Neural cell (in vitro differentiated cells): Measurements from ENCODE around the gene NCDN. TPM values are rescaled to one million over a fixed set of nuclear protein-coding genes. Genes with fewer than 3 reads are reported as not detected.

Source experiments
- H2AFZ ChIP-seq: fragments of 200-600, 300-800 bp; sonication (generic), shearing (Covaris generic); 2 replicates; pipeline ENCODE4 v1.6.0; 2014; ENCODE audit warnings: low read depth, mild to moderate bottlenecking, antibody characterized with exemption, low read length, moderate library complexity
- H3F3A ChIP-seq: fragments of 200-600 bp; shearing (Covaris generic); 2 replicates; pipeline ENCODE4 v1.6.1; 2016; ENCODE audit warnings: mild to moderate bottlenecking, moderate library complexity, mixed read lengths, antibody characterized with exemption, low read length; ENCODE audit not compliant: insufficient read depth, poor library complexity, severe bottlenecking
- H3K27ac ChIP-seq: fragments of 200-600, 300-800 bp; sonication (generic), shearing (Covaris generic); 2 replicates; pipeline ENCODE4 v1.5.1; 2014; ENCODE audit warnings: mild to moderate bottlenecking, low read length, moderate library complexity
- H3K27me3 ChIP-seq: fragments of 300-800, 200-600 bp; sonication (generic), shearing (Covaris generic); 2 replicates; pipeline ENCODE4 v1.6.0; 2014; ENCODE audit warnings: mild to moderate bottlenecking, low read depth, low read length, moderate library complexity; ENCODE audit not compliant: insufficient read depth
- H3K36me3 ChIP-seq: fragments of 300-800, 200-600 bp; sonication (generic), shearing (Covaris generic); 2 replicates; pipeline ENCODE4 v1.5.1; 2014; ENCODE audit warnings: mild to moderate bottlenecking, antibody characterized with exemption, low read length, moderate library complexity; ENCODE audit not compliant: insufficient read depth
- H3K4me2 ChIP-seq: fragments of 300-800, 200-600 bp; sonication (generic), shearing (Covaris generic); 2 replicates; pipeline ENCODE4 v1.6.0; 2014; ENCODE audit warnings: mild to moderate bottlenecking, low read length
- H3K4me3 ChIP-seq: fragments of 300-800, 200-600 bp; sonication (generic), shearing (Covaris generic); 2 replicates; pipeline ENCODE4 v1.5.1; 2014; ENCODE audit warnings: mild to moderate bottlenecking, low read length, moderate library complexity
- H3K79me2 ChIP-seq: fragments of 200-600 bp; shearing (Covaris generic); replicated peaks from 2 replicates; pipeline ENCODE4 v1.6.0; 2014; ENCODE audit warnings: mild to moderate bottlenecking, low read length, moderate library complexity; ENCODE audit not compliant: insufficient read depth
- H3K9ac ChIP-seq: fragments of 300-800, 200-600 bp; sonication (generic), shearing (Covaris generic); 2 replicates; pipeline ENCODE4 v1.6.1; 2016; ENCODE audit warnings: mild to moderate bottlenecking, low read length, mixed read lengths
- H3K9me2 ChIP-seq: fragments of 200-600 bp; shearing (Covaris generic); 2 replicates; pipeline ENCODE4 v1.6.1; 2016; ENCODE audit warnings: mild to moderate bottlenecking, low read length, mixed read lengths; ENCODE audit not compliant: insufficient read depth
- H3K9me3 ChIP-seq: fragments of 200-600, 300-800 bp; sonication (generic), shearing (Covaris generic); 2 replicates; pipeline ENCODE4 v1.6.1; 2016; ENCODE audit warnings: mild to moderate bottlenecking, mixed run types, low read length, moderate library complexity, mixed read lengths
- H4K20me1 ChIP-seq: fragments of 200-600 bp; shearing (Covaris generic); 2 replicates; pipeline ENCODE4 v1.6.1; 2016; ENCODE audit warnings: mild to moderate bottlenecking, mixed run types; ENCODE audit not compliant: insufficient read depth
- EP300 ChIP-seq: fragments of 450-650 bp; conservative IDR thresholded peaks from 2 replicates; pipeline ENCODE4 v1.6.1; 2014; ENCODE audit warnings: antibody characterized with exemption, mild to moderate bottlenecking, moderate library complexity; ENCODE audit not compliant: poor library complexity, severe bottlenecking
- EZH2 ChIP-seq: fragments of 200-600, 300-800 bp; shearing (Covaris generic), sonication (generic); IDR thresholded peaks from 2 replicates; pipeline ENCODE4 v1.6.1; 2014; ENCODE audit warnings: antibody characterized with exemption, low read length, borderline replicate concordance, mild to moderate bottlenecking; ENCODE audit not compliant: insufficient read depth, poor library complexity, severe bottlenecking
- MXI1 ChIP-seq: fragments of 450-650 bp; conservative IDR thresholded peaks from 2 replicates; pipeline ENCODE4 v1.6.1; 2014; ENCODE audit warnings: antibody characterized with exemption, mild to moderate bottlenecking; ENCODE audit not compliant: poor library complexity, severe bottlenecking
- POLR2AphosphoS5 ChIP-seq: IDR thresholded peaks from 2 replicates; pipeline ENCODE4 v1.6.1; 2012
- RAD21 ChIP-seq: fragments of 450-650 bp; conservative IDR thresholded peaks from 2 replicates; pipeline ENCODE4 v1.6.1; 2014; ENCODE audit warnings: antibody characterized with exemption, mild to moderate bottlenecking, moderate library complexity
- SMC3 ChIP-seq: fragments of 450-650 bp; conservative IDR thresholded peaks from 2 replicates; pipeline ENCODE4 v1.6.1; 2014; ENCODE audit warnings: antibody characterized with exemption, mild to moderate bottlenecking, moderate library complexity; ENCODE audit not compliant: poor library complexity
- TAF1 ChIP-seq: IDR thresholded peaks from 2 replicates; pipeline ENCODE4 v1.6.1; 2012; ENCODE audit warnings: low read depth
- polyA plus RNA-seq: library from polyadenylated mRNA; depleted of rRNA; stranded (reverse); fragments of >200 nt; gene quantifications from 2 replicates; pipeline ENCODE4 v1.2.3, GENCODE V29; 2014
- TF ChIP-seq, protein P1 (sequence below): fragments of 450-650 bp; IDR thresholded peaks from 2 replicates; pipeline ENCODE4 v1.5.1; 2014; ENCODE audit warnings: antibody characterized with exemption, mild to moderate bottlenecking, moderate library complexity; ENCODE audit not compliant: poor library complexity, severe bottlenecking
- TF ChIP-seq, protein P2 (sequence below): IDR thresholded peaks from 2 replicates; pipeline ENCODE4 v1.6.1; 2012; ENCODE audit warnings: borderline replicate concordance

Gene NCDN
- polyA plus RNA-seq, 1 donor from 2014 or later = 66.1 TPM

DNA sequence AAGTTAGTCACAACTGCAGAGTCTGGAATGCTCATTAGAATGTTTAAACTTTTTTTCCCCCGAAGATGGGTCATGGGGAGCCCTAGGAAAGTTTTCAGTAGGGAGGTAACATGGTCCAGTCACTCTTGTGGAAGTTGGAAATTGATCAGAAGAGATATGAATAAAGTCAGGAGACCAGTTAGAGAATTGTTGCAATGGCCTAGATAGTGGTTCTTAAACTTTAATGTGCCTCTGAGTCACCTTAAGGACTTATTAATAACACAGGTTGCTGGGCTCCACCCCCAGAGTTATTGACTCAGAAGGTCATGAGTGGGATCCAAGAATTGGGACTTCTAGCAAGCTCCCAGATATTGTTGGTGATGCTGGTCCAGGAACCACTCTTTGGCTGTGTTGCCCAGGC is 12.3 kb downstream of the NCDN start:
- H4K20me1 ChIP-seq = no peaks in the 10 kb centered on the region
- H3K79me2 ChIP-seq = no peaks in the 10 kb centered on the region
- no peak for TF ChIP-seq TAF1
- TF ChIP-seq EZH2 = no peak
- no peak for TF ChIP-seq EP300
- no peak for TF ChIP-seq SMC3
- TF ChIP-seq RAD21 = no peak
- TF ChIP-seq, protein P1, sequence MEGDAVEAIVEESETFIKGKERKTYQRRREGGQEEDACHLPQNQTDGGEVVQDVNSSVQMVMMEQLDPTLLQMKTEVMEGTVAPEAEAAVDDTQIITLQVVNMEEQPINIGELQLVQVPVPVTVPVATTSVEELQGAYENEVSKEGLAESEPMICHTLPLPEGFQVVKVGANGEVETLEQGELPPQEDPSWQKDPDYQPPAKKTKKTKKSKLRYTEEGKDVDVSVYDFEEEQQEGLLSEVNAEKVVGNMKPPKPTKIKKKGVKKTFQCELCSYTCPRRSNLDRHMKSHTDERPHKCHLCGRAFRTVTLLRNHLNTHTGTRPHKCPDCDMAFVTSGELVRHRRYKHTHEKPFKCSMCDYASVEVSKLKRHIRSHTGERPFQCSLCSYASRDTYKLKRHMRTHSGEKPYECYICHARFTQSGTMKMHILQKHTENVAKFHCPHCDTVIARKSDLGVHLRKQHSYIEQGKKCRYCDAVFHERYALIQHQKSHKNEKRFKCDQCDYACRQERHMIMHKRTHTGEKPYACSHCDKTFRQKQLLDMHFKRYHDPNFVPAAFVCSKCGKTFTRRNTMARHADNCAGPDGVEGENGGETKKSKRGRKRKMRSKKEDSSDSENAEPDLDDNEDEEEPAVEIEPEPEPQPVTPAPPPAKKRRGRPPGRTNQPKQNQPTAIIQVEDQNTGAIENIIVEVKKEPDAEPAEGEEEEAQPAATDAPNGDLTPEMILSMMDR = no peak
- TF ChIP-seq, protein P2, sequence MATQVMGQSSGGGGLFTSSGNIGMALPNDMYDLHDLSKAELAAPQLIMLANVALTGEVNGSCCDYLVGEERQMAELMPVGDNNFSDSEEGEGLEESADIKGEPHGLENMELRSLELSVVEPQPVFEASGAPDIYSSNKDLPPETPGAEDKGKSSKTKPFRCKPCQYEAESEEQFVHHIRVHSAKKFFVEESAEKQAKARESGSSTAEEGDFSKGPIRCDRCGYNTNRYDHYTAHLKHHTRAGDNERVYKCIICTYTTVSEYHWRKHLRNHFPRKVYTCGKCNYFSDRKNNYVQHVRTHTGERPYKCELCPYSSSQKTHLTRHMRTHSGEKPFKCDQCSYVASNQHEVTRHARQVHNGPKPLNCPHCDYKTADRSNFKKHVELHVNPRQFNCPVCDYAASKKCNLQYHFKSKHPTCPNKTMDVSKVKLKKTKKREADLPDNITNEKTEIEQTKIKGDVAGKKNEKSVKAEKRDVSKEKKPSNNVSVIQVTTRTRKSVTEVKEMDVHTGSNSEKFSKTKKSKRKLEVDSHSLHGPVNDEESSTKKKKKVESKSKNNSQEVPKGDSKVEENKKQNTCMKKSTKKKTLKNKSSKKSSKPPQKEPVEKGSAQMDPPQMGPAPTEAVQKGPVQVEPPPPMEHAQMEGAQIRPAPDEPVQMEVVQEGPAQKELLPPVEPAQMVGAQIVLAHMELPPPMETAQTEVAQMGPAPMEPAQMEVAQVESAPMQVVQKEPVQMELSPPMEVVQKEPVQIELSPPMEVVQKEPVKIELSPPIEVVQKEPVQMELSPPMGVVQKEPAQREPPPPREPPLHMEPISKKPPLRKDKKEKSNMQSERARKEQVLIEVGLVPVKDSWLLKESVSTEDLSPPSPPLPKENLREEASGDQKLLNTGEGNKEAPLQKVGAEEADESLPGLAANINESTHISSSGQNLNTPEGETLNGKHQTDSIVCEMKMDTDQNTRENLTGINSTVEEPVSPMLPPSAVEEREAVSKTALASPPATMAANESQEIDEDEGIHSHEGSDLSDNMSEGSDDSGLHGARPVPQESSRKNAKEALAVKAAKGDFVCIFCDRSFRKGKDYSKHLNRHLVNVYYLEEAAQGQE = no peak
- TF ChIP-seq POLR2AphosphoS5 = no peak
- TF ChIP-seq MXI1 = no peak
- H3K36me3 ChIP-seq = no peaks in the 10 kb centered on the region
- H3K27ac ChIP-seq = no peak overlapping the region
- no peak overlapping the region for H2AFZ ChIP-seq
- no peaks in the 10 kb centered on the region for H3K9me2 ChIP-seq
- peaks cover 51% of the 10 kb centered on the region for H3K27me3 ChIP-seq
- no peak overlapping the region for H3K9ac ChIP-seq
- no peaks in the 10 kb centered on the region for H3F3A ChIP-seq
- H3K4me2 ChIP-seq = no peak overlapping the region
- H3K9me3 ChIP-seq = no peaks in the 10 kb centered on the region
- no peak overlapping the region for H3K4me3 ChIP-seq

DNA sequence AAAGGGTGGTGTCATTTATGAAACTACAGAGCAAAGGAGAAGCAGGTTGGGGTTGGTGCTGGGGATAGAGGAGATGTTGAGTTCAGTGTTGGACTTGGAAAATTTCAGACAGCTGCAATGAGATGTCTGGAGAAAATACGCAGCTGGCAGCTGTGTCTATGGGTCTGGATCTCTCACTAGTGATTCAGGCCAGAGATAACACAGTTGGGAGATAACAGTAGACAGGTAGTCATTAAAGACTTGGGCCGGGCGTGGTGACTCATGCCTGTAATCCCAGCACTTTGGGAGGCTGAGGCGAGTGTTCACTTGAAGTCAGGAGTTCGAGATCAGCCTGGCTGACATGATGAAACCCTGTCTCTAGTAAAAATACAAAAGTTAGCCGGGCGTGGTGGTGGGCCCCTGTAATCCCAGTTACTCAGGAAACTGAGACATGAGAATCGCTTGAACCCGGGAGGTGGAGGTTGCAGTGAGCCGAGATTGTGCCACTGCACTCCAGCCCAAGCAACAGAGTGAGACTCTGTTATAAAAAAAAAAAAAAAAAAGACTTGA is 13.1 kb downstream of the NCDN start:
- Histone ChIP-seq H3K36me3 (no peaks in the 10 kb centered on the region), H3K4me2 (no peak overlapping the region), H3K79me2 (no peaks in the 10 kb centered on the region), H3K9me3 (no peaks in the 10 kb centered on the region), H3K27ac (no peak overlapping the region), H3K27me3 (peaks cover 58% of the 10 kb centered on the region), H3K4me3 (no peak overlapping the region), H2AFZ (no peak overlapping the region), H4K20me1 (no peaks in the 10 kb centered on the region), H3K9me2 (no peaks in the 10 kb centered on the region), H3F3A (no peaks in the 10 kb centered on the region), H3K9ac (no peak overlapping the region)
- TF ChIP-seq MXI1 (no peak), EP300 (no peak), EZH2 (no peak), SMC3 (no peak), TAF1 (no peak)
- TF ChIP-seq, protein P1 = no peak
- TF ChIP-seq, protein P2 = no peak
